Measurements from ENCODE around the gene RELN. TPM values are rescaled to one million over a fixed set of nuclear protein-coding genes. Genes with fewer than 3 reads are reported as not detected.
"Not testable (repeated sequence)": the region's sequence is repeated elsewhere in the genome, so short reads cannot be mapped to it uniquely, and the experiment has no call there.

RELN gene
- total and polyA plus RNA-seq, 10 donors: 0.03 to 7.6 (median 1.0) TPM

DNA sequence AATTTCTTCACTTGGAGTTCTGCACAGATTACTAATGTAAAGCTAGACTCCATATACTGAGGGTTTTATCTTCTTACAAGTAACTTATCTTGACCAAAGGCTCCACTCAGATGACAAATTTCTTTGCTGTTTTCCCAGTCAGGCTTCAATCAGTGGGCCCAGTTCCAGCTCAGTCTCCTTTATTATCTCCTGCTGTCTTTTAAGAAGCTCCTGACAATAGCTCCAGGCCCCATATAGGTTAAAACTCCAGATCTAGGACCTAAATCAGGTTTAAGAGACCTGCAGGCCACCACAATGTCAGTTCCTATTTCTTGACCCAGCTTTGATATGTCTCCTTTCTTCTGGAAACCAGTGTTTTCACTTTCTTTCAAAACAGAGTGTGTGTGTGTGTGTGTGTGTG lies 165.2 kb downstream of the RELN start:
- Histone ChIP-seq H3K9me3 (peaks cover 0 to 17% (median 8%) of the 10 kb centered on the region in 8 donors), H3K27ac (no peak overlapping the region), H3K27me3 (replicated peaks in 1 of 7) (no peaks in the 10 kb centered on the region), H3K4me1 (no peaks in the 10 kb centered on the region), H3K36me3 (no peaks in the 10 kb centered on the region), H3K4me3 (no peak overlapping the region)
- DNase-seq: no peak
- TF ChIP-seq POLR2A (IDR thresholded peaks at IDR 0.05) (no peak), POLR2AphosphoS5 (IDR thresholded peaks at IDR 0.05) (no peak)
- TF ChIP-seq, protein P1, sequence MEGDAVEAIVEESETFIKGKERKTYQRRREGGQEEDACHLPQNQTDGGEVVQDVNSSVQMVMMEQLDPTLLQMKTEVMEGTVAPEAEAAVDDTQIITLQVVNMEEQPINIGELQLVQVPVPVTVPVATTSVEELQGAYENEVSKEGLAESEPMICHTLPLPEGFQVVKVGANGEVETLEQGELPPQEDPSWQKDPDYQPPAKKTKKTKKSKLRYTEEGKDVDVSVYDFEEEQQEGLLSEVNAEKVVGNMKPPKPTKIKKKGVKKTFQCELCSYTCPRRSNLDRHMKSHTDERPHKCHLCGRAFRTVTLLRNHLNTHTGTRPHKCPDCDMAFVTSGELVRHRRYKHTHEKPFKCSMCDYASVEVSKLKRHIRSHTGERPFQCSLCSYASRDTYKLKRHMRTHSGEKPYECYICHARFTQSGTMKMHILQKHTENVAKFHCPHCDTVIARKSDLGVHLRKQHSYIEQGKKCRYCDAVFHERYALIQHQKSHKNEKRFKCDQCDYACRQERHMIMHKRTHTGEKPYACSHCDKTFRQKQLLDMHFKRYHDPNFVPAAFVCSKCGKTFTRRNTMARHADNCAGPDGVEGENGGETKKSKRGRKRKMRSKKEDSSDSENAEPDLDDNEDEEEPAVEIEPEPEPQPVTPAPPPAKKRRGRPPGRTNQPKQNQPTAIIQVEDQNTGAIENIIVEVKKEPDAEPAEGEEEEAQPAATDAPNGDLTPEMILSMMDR (IDR thresholded peaks at IDR 0.05 in 8 of 11, conservative IDR thresholded peaks at IDR 0.05 in 3 of 11): no peak
- intact Hi-C loops (cut with DNase I; ENCODE audit: low total_unique reads): no loop called here

DNA sequence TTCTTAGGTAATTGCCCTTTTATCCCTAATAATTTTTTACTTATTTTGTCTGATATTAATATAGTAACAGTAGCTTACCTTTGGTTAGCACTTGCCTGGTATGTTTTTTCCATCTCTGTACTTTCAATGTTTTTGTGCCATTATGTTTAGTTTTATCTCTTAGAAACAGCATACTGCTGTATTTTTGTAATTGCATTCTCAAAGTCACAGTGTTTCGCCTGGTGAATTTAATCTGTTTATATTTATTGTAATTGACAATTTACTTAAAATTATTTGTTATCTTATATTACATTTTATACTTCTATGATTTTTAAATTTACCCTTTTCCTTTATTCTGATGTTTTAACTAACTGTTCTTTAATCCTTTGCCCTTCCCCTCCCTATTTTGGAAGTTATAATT lies 166.4 kb downstream of the RELN start:
- WGBS, 5 donors: 81 to 95% (median 91%) methylated on average over 1 of the region's 1 CpG
- Histone ChIP-seq H3K9me3 (peaks cover 0 to 17% (median 8%) of the 10 kb centered on the region in 8 donors), H3K27me3 (replicated peaks in 1 of 7) (no peaks in the 10 kb centered on the region), H3K36me3 (no peaks in the 10 kb centered on the region), H3K4me3 (no peak overlapping the region), H3K27ac (no peak overlapping the region), H3K4me1 (no peaks in the 10 kb centered on the region)
- intact Hi-C loops (cut with DNase I; ENCODE audit: low total_unique reads): no loop called here
- DNase-seq: no peak
- TF ChIP-seq, protein P1 (IDR thresholded peaks at IDR 0.05 in 8 of 11, conservative IDR thresholded peaks at IDR 0.05 in 3 of 11): no peak
- no peak for TF ChIP-seq POLR2AphosphoS5 (IDR thresholded peaks at IDR 0.05)
- TF ChIP-seq POLR2A (IDR thresholded peaks at IDR 0.05): no peak

DNA sequence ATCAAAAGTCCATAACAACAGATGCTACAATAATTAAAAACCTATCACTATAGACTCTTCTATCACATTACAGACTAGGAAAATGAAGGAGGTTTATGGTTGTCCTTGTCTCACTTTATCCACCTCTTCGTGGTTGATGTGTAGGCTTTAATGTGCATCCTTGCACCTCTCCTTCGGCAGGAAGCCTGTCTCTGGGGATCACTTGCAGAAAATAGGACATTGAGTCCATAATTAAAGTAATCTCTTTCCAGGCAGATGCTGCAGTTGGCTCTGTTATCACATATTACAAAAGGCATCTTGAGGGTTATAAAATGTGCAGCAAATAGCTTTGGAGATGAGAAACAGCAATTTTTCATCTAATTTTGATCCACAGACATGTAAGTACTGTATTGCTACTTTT lies 168.4 kb downstream of the RELN start:
- no peaks in the 10 kb centered on the region for H3K36me3 ChIP-seq
- H3K27ac ChIP-seq: no peak overlapping the region
- DNase-seq: no peak
- no peaks in the 10 kb centered on the region for H3K27me3 ChIP-seq (replicated peaks in 1 of 7)
- intact Hi-C loops (cut with DNase I; ENCODE audit: low total_unique reads): no loop called here
- H3K4me1 ChIP-seq: no peaks in the 10 kb centered on the region
- TF ChIP-seq POLR2A (IDR thresholded peaks at IDR 0.05): no peak
- TF ChIP-seq, protein P1 (IDR thresholded peaks at IDR 0.05 in 8 of 11, conservative IDR thresholded peaks at IDR 0.05 in 3 of 11): no peak
- TF ChIP-seq POLR2AphosphoS5 (IDR thresholded peaks at IDR 0.05): no peak
- peaks cover 0 to 17% (median 8%) of the 10 kb centered on the region in 8 donors for H3K9me3 ChIP-seq
- no peak overlapping the region for H3K4me3 ChIP-seq
- 62 to 89% (median 70%) methylated on average over 2 of the region's 2 CpGs for WGBS, 5 donors

DNA sequence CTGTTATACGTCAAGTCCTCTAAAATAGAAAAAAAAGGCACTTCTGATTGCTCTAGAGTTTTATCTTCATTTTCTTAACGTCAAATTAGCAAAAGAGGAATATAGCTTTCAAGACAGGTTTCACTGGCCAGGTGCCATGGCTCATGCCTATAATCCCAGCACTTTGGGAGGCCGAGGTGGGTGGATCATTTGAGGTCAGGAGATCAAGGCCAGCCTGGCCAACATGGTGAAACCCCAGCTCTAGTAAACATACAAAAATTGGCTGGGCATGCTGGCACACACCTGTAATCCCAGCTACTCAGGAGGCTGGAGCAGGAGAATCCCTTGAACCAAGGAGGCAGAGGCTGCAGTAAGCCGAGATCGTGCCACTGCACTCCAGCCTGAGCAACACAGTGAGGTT lies 173.5 kb downstream of the RELN start:
- H3K9me3 ChIP-seq; H3K36me3 ChIP-seq; DNase-seq; H3K27me3 ChIP-seq (replicated peaks in 1 of 7); H3K4me1 ChIP-seq; H3K27ac ChIP-seq; intact Hi-C loops (cut with DNase I; ENCODE audit: low total_unique reads); H3K4me3 ChIP-seq: not testable (repeated sequence)
- 77 to 88% (median 80%) methylated on average over 5 of the region's 5 CpGs for WGBS, 5 donors

DNA sequence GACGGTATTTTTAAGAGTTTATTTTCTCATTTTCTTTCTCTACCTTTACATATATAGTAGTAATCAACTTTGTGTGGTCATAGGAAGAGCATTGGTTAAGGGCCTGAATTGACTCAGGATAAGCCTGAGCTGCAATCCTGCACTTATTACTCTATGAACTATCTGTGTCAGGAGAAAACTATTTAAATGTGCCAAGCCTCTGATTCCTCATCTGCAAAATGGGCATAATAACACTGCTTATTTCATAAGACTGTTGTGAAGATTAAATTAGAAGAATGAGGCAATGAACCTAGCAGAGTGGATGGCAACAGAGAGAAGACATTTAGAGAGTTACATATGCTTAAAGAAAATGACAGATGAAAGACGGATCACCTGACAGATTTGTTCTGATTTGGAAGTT lies 175.5 kb downstream of the RELN start:
- WGBS, 5 donors: 80 to 93% (median 82%) methylated on average over 2 of the region's 2 CpGs
- intact Hi-C loops (cut with DNase I; ENCODE audit: low total_unique reads): no loop called here
- no peaks in the 10 kb centered on the region for H3K4me1 ChIP-seq

More for the DNA sequence above, 175.5 kb downstream of the RELN start:
- H3K4me3 ChIP-seq: no peak overlapping the region
- no peaks in the 10 kb centered on the region for H3K36me3 ChIP-seq
- no peaks in the 10 kb centered on the region for H3K9me3 ChIP-seq
- H3K27me3 ChIP-seq (replicated peaks in 1 of 7): no peaks in the 10 kb centered on the region
- TF ChIP-seq, protein P1 (IDR thresholded peaks at IDR 0.05 in 8 of 11, conservative IDR thresholded peaks at IDR 0.05 in 3 of 11): no peak
- TF ChIP-seq POLR2A (IDR thresholded peaks at IDR 0.05) (no peak), POLR2AphosphoS5 (IDR thresholded peaks at IDR 0.05) (no peak)
- no peak for DNase-seq
- no peak overlapping the region for H3K27ac ChIP-seq

Data from spleen (tissue), 11 donors.